AG09309 (cell line): ENCODE data around the gene AGAP1.

Experiments
- DNase-seq: peaks from one replicate; pipeline ENCODE4 v3.0.0-alpha.2; 2010; ENCODE audit warnings: low read depth
- H3K4me3 ChIP-seq: 2 replicates; pipeline ENCODE4 v1.5.1; 2011; ENCODE audit warnings: mild to moderate bottlenecking, low read depth, low read length, moderate library complexity; ENCODE audit not compliant: control insufficient read depth
- TF ChIP-seq, protein P1 (sequence below): IDR thresholded peaks from 2 replicates; pipeline ENCODE4 v1.5.1; 2011; ENCODE audit warnings: mild to moderate bottlenecking, low read depth, low read length, inconsistent platforms; ENCODE audit not compliant: insufficient read depth, control insufficient read depth; ENCODE audit errors: missing control alignments

The AGAP1 gene

GRCh38 chr2:236008006-236008405 is 514.2 kb downstream of the AGAP1 start:
- TF ChIP-seq, protein P1, sequence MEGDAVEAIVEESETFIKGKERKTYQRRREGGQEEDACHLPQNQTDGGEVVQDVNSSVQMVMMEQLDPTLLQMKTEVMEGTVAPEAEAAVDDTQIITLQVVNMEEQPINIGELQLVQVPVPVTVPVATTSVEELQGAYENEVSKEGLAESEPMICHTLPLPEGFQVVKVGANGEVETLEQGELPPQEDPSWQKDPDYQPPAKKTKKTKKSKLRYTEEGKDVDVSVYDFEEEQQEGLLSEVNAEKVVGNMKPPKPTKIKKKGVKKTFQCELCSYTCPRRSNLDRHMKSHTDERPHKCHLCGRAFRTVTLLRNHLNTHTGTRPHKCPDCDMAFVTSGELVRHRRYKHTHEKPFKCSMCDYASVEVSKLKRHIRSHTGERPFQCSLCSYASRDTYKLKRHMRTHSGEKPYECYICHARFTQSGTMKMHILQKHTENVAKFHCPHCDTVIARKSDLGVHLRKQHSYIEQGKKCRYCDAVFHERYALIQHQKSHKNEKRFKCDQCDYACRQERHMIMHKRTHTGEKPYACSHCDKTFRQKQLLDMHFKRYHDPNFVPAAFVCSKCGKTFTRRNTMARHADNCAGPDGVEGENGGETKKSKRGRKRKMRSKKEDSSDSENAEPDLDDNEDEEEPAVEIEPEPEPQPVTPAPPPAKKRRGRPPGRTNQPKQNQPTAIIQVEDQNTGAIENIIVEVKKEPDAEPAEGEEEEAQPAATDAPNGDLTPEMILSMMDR, result no peak
- DNase-seq, result no peak
- H3K4me3 ChIP-seq, result no peak overlapping the region

DNA sequence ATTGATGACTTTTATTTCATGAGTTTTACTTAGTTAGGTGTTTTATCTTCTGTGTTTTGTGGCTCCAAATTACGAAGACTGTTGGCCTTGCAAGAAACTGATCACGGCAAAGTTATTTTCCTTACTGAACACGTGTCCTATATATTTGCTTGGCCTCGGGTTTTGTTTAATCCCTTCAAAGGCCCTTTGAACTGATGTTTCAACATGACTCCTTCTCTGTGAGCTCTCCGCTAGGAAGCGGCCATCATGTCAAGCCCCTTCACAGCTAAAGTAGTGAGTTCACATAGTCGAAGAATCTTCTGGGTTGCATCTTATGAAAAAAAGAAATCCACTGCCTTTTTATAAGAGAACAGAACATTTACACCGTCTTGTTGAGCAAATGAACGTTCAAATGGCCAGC is 515.0 kb downstream of the AGAP1 start:
- TF ChIP-seq, protein P1, result no peak
- no peak for DNase-seq

GRCh38 chr2:236010920-236011685 is 517.3 kb downstream of the AGAP1 start:
- H3K4me3 ChIP-seq, result no peak overlapping the region
- TF ChIP-seq, protein P1, result no peak
- DNase-seq, result no peak

More for the DNA sequence above, 515.0 kb downstream of the AGAP1 start:
- no peak overlapping the region for H3K4me3 ChIP-seq

GRCh38 chr2:236012155-236012554 is 518.3 kb downstream of the AGAP1 start:
- no peak overlapping the region for H3K4me3 ChIP-seq
- TF ChIP-seq, protein P1, result no peak
- no peak for DNase-seq

- DNase-seq, result no peak
- no peak overlapping the region for H3K4me3 ChIP-seq
- TF ChIP-seq, protein P1, result no peak
Observed at GRCh38 chr2:236014408-236015131, 520.7 kb downstream of the AGAP1 start.

GRCh38 chr2:236015171-236015570 is 521.3 kb downstream of the AGAP1 start:
- no peak overlapping the region for H3K4me3 ChIP-seq
- DNase-seq, result no peak
- TF ChIP-seq, protein P1, result no peak

DNA sequence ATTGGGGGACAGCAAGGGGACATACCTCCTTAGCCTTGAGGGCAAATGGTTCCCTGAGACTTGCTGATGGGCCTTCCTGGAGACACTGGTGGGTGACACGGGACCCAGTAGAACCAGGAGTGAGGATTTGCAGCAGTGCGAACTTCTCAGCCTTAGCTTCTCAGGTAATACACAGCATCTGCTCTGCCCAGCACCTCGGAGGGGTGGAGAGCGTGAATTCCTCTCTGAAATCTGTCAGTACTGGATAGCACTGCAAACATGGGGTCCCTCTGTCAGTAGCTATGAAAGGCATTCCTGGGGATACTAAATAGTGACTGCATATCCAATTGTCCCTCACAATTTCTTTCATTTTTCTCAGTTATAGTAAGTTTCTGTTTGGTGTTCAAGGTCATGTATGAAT is 522.7 kb downstream of the AGAP1 start:
- no peak for DNase-seq
- TF ChIP-seq, protein P1, result no peak
- no peak overlapping the region for H3K4me3 ChIP-seq
